ENCODE data around the gene GPD1.

GRCh38 chr12:50078281-50078680 lies 25.5 kb upstream of the GPD1 start:
- TF ChIP-seq CTCF (IDR thresholded peaks at IDR 0.05): no peak
- TF ChIP-seq EZH2phosphoT487 (IDR thresholded peaks at IDR 0.05): no peak
